HepG2 (cell line): Measurements from ENCODE around the gene BLVRB. TPM values are rescaled to one million over a fixed set of nuclear protein-coding genes. Genes with fewer than 3 reads are reported as not detected.

Source experiments
- AGO2 ChIP-seq: fragments of 200-400 bp; formaldehyde crosslinking; optimal IDR thresholded peaks from 2 replicates; pipeline ENCODE3; 2017; ENCODE audit warnings: mild to moderate bottlenecking, low read depth, low read length, moderate library complexity
- BHLHE40 ChIP-seq: IDR thresholded peaks from 2 replicates; pipeline ENCODE4 v1.6.1; 2011; ENCODE audit warnings: low read length, improper control_type of control experiment
- CREB1 ChIP-seq, 2 experiments: fragments of 450-650 bp in 1 of 2; IDR thresholded peaks; 2 replicates each; pipeline ENCODE4 v1.6.1; 2016 to 2017; ENCODE audit warnings: control low read depth in 1 of 2, mild to moderate bottlenecking in 1 of 2, missing compliant biosample characterization in 1 of 2, missing genetic modification characterization in 1 of 2
- EZH2 ChIP-seq: conservative IDR thresholded peaks from 2 replicates; pipeline ENCODE4 v1.6.1; 2012; ENCODE audit warnings: mild to moderate bottlenecking, low read depth, low read length, moderate library complexity
- KMT2A ChIP-seq: sonication (generic); formaldehyde crosslinking; IDR thresholded peaks from 2 replicates; pipeline ENCODE4 v1.4.0; 2020; ENCODE audit warnings: missing genetic modification reagents
- MIXL1 ChIP-seq: IDR thresholded peaks from 2 replicates; pipeline ENCODE4 v1.6.1; 2016
- SP1 ChIP-seq, 2 experiments: fragments of 450-650 bp in 1 of 2; sonication (generic) in 1 of 2; formaldehyde crosslinking in 1 of 2; IDR thresholded peaks; 2 replicates each; pipeline versions ENCODE4 v1.4.0 to v1.6.1; 2016 to 2020; ENCODE audit warnings: missing genetic modification reagents in 1 of 2
- SP5 ChIP-seq: IDR thresholded peaks from 2 replicates; pipeline ENCODE4 v1.6.1; 2016; ENCODE audit warnings: low read depth, borderline replicate concordance
- SRSF1 ChIP-seq: fragments of 200-400 bp; formaldehyde crosslinking; optimal IDR thresholded peaks from 2 replicates; pipeline ENCODE3; 2017; ENCODE audit warnings: mild to moderate bottlenecking, low read depth, low read length, moderate library complexity
- TMF1 ChIP-seq: sonication (generic); formaldehyde crosslinking; IDR thresholded peaks from 2 replicates; pipeline ENCODE4 v1.8.1; 2022; ENCODE audit warnings: low read depth, missing genetic modification reagents
- ZFP36 ChIP-seq: fragments of 150-350 bp; IDR thresholded peaks from 2 replicates; pipeline ENCODE4 v1.6.1; 2018; ENCODE audit warnings: borderline replicate concordance, low read length, low read depth; ENCODE audit not compliant: partially characterized antibody
- ZNF143 ChIP-seq: sonication (generic); formaldehyde crosslinking; IDR thresholded peaks from 2 replicates; pipeline ENCODE4 v1.4.0; 2020; ENCODE audit warnings: missing genetic modification reagents
- ZNF205 ChIP-seq: IDR thresholded peaks from 2 replicates; pipeline ENCODE4 v1.6.1; 2018; ENCODE audit warnings: missing biosample characterization, missing genetic modification reagents
- ZNF567 ChIP-seq: sonication (generic); formaldehyde crosslinking; IDR thresholded peaks from 2 replicates; pipeline ENCODE4 v1.8.1; 2023; ENCODE audit warnings: mild to moderate bottlenecking, missing genetic modification reagents, borderline replicate concordance
- ZNF616 ChIP-seq: sonication (generic); formaldehyde crosslinking; IDR thresholded peaks from 2 replicates; pipeline ENCODE4 v1.5.0; 2020; ENCODE audit warnings: low read depth, mild to moderate bottlenecking, missing genetic modification reagents
- ZSCAN9 ChIP-seq: IDR thresholded peaks from 2 replicates; pipeline ENCODE4 v1.6.1; 2016; ENCODE audit warnings: borderline replicate concordance
- polyA plus RNA-seq, 8 experiments: library from polyadenylated mRNA; depleted of rRNA in 3 of 8; stranded (reverse) in 7 of 8; unstranded in 1 of 8; fragments of >200 nt; fragmentation: Illumina TruSeq in 4 of 8; extraction: Trizol in 4 of 8; gene quantifications; 2 replicates each; pipeline versions ENCODE4 v1.2.1 to v1.2.3, GENCODE V29; 2011 to 2016; ENCODE audit warnings: low read depth in 4 of 8, missing spikeins in 1 of 8, mixed read lengths in 1 of 8; ENCODE audit not compliant: insufficient read depth in 1 of 8
- total RNA-seq, 5 experiments: library from RNA; depleted of rRNA; stranded (reverse); fragments of >200 nt; fragmentation: Illumina TruSeq; extraction: Trizol; gene quantifications; 2 replicates each; pipeline ENCODE4 v1.2.3, GENCODE V29; 2016; ENCODE audit warnings: low read depth in 1 of 5
- TF ChIP-seq, protein P1 (sequence below): sonication (generic); formaldehyde crosslinking; IDR thresholded peaks from 2 replicates; pipeline ENCODE4 v1.5.0; 2020; ENCODE audit warnings: mild to moderate bottlenecking, missing genetic modification reagents, borderline replicate concordance
- TF ChIP-seq, protein P2 (sequence below): sonication (generic); formaldehyde crosslinking; IDR thresholded peaks from 2 replicates; pipeline ENCODE4 v1.4.0; 2020; ENCODE audit warnings: mild to moderate bottlenecking, missing genetic modification reagents
- TF ChIP-seq, protein P3 (sequence below), 2 experiments: sonication (generic) in 1 of 2; formaldehyde crosslinking in 1 of 2; IDR thresholded peaks; 2 replicates each; pipeline versions ENCODE4 v1.4.0 to v1.6.1; 2016 to 2020; ENCODE audit warnings: borderline replicate concordance in 1 of 2, low read depth in 1 of 2, mild to moderate bottlenecking in 1 of 2, missing genetic modification reagents in 1 of 2

BLVRB gene
- total and polyA plus RNA-seq, 2 of the 13 experiments (the other 11 are each of a cell fraction or from before 2014, with no cell fraction given): 25.9 to 51.4 TPM

DNA sequence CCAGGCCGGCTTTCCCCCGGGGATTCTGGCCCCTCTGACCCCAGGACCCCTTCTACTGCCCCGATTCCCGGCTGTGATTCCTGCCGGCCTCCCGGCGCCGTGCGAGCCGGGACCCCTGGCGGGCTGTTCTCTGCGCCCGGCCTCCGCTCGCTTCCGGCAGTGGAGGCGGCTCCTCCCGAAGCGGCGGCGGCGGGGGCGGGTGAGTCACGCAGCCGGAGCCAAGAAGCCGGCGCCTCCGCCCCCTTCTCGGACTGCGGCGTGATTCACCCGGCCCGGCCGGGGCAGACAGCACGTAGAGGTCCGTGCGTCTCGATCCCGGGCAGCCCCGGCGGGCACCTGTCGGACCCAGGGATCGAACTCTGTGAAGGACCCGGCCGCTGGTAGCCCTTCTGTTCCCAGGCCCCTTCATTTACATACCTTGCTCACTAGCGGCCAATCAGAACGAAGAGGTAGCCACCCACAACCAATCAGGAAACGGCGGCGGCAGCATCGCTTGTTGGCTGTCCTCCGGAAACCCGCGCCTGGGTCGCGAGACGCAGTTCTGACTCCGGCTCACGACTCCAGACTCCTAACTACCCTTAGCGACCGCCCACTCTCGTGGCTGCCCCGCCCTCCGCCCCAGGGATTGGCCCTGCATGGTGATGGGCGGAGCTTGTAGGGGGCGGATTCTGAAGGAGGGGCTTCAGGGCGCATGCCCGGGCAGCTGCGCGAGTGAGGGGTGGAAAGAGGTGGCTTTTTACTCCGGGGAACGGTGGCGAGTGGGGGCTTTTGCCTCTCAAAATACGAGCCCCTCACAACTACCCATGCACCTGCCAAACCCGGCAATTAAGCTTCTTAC lies 39.9 kb downstream of the BLVRB start, which contains the start of gene SERTAD1 (continued):
- TF ChIP-seq, protein P1, sequence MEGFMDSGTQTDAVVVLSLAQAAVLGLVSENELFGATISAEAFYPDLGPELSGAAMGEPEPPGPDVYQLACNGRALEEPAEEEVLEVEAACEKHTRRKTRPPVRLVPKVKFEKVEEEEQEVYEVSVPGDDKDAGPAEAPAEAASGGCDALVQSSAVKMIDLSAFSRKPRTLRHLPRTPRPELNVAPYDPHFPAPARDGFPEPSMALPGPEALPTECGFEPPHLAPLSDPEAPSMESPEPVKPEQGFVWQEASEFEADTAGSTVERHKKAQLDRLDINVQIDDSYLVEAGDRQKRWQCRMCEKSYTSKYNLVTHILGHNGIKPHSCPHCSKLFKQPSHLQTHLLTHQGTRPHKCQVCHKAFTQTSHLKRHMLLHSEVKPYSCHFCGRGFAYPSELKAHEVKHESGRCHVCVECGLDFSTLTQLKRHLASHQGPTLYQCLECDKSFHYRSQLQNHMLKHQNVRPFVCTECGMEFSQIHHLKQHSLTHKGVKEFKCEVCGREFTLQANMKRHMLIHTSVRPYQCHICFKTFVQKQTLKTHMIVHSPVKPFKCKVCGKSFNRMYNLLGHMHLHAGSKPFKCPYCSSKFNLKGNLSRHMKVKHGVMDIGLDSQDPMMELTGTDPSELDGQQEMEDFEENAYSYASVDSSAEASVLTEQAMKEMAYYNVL (CRISPR knock-in tag): no peak; the same call in 1 of the 2 replicates
- peak; percentile 70; the same call in 1 of the 2 replicates for TF ChIP-seq ZNF616 (CRISPR knock-in tag)
- 0 out of 2 replicates have a peak, but pooled peaks have one; percentile 17 for TF ChIP-seq SP1 (IDR thresholded peaks at IDR 0.05)
- peak; percentile 89 for TF ChIP-seq SP1 (CRISPR knock-in tag; IDR thresholded peaks at IDR 0.05)
- peak; percentile 7; the same call in 1 of the 2 replicates for TF ChIP-seq ZNF567 (CRISPR knock-in tag)
- TF ChIP-seq ZNF143 (CRISPR knock-in tag): peak; percentile 53; the same call in 1 of the 2 replicates
- 0 out of 2 replicates have a peak, but pooled peaks have one; percentile 3 for TF ChIP-seq MIXL1 (CRISPR knock-in tag)
- 0 out of 2 replicates have a peak, but pooled peaks have one; percentile 29 for TF ChIP-seq ZSCAN9 (CRISPR knock-in tag)
- peak; percentile 81 for TF ChIP-seq SP5
- TF ChIP-seq SRSF1: peak; percentile 81
- TF ChIP-seq, protein P2, sequence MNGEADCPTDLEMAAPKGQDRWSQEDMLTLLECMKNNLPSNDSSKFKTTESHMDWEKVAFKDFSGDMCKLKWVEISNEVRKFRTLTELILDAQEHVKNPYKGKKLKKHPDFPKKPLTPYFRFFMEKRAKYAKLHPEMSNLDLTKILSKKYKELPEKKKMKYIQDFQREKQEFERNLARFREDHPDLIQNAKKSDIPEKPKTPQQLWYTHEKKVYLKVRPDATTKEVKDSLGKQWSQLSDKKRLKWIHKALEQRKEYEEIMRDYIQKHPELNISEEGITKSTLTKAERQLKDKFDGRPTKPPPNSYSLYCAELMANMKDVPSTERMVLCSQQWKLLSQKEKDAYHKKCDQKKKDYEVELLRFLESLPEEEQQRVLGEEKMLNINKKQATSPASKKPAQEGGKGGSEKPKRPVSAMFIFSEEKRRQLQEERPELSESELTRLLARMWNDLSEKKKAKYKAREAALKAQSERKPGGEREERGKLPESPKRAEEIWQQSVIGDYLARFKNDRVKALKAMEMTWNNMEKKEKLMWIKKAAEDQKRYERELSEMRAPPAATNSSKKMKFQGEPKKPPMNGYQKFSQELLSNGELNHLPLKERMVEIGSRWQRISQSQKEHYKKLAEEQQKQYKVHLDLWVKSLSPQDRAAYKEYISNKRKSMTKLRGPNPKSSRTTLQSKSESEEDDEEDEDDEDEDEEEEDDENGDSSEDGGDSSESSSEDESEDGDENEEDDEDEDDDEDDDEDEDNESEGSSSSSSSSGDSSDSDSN (CRISPR knock-in tag): peak; percentile 74; the same call in 1 of the 2 replicates
- 0 out of 2 replicates have a peak, but pooled peaks have one; percentile 13 for TF ChIP-seq BHLHE40
- peak; percentile 53 for TF ChIP-seq AGO2
- TF ChIP-seq EZH2: no peak
- TF ChIP-seq, protein P3, sequence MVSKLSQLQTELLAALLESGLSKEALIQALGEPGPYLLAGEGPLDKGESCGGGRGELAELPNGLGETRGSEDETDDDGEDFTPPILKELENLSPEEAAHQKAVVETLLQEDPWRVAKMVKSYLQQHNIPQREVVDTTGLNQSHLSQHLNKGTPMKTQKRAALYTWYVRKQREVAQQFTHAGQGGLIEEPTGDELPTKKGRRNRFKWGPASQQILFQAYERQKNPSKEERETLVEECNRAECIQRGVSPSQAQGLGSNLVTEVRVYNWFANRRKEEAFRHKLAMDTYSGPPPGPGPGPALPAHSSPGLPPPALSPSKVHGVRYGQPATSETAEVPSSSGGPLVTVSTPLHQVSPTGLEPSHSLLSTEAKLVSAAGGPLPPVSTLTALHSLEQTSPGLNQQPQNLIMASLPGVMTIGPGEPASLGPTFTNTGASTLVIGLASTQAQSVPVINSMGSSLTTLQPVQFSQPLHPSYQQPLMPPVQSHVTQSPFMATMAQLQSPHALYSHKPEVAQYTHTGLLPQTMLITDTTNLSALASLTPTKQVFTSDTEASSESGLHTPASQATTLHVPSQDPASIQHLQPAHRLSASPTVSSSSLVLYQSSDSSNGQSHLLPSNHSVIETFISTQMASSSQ (IDR thresholded peaks at IDR 0.05; ENCODE audit: low read depth): no peak
- TF ChIP-seq, protein P3 (CRISPR knock-in tag; IDR thresholded peaks at IDR 0.05; ENCODE audit: borderline replicate concordance): 0 out of 2 replicates have a peak, but pooled peaks have one; percentile 26
- TF ChIP-seq KMT2A (CRISPR knock-in tag): no peak
- TF ChIP-seq ZFP36: no peak
- 0 out of 2 replicates have a peak, but pooled peaks have one; percentile 16 for TF ChIP-seq ZNF205
- TF ChIP-seq CREB1 (IDR thresholded peaks at IDR 0.05): peak; percentile 58
- TF ChIP-seq CREB1 (CRISPR knock-in tag; IDR thresholded peaks at IDR 0.05): peak; percentile 69
- no peak for TF ChIP-seq TMF1 (CRISPR knock-in tag)
